Middle frontal gyrus (tissue), 1 donor: Measurements from ENCODE around the gene ADAMTS12.

Experiments
- DNase-seq: peaks from one replicate; pipeline ENCODE4 v3.0.0-alpha.2; 2015; ENCODE audit warnings: low spot score; ENCODE audit errors: extremely low spot score

The ADAMTS12 gene

DNA sequence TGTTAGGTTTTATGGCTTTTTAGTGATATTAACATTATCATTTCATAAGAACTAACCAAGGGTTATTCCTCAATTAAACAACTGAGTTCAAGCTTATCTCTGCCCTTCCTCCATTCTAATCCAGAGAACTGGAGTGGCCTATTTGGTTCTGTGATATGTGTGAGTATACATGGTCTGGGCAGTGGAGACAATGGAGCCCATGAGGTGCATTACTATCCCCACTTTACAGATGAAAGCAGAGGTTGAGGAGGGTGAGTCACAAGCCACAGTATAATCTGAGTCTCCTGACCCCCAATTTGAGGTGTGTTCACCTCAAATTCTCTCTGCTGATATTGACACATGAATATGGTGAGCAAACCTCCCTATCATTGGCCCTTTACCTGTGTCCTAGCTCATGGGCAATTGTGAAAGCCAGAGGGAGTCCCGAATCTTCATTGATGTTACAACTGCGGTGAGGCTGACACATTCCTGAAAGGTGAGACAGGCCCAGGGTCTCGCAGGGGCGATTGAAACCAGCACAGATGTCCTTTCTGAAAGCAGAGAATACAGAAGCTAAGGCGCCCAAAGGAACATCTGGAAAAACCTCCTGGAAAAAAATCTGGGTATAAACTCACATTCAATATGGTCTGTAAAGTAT lies 233.9 kb downstream of the ADAMTS12 start:
- DNase-seq: no peak

DNA sequence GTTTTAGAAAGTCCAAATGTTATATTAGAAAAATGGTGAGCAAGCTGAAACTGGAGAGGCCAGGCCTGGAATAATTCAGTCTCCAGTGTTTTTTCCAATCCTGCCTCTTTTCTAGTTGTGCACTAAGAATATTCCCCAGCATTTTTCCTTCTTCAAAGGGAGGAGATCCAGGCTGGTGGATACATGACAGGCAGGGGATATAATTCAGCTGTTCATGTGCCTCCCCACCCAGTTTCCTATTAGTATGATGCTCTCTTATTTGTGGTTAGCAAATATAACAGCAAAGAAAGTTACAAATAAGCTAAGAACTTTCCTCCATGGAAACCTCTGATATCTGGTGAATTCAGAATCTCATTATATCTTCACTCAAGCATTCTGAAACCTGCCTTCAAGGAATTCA lies 234.6 kb downstream of the ADAMTS12 start:
- DNase-seq: no peak

DNA sequence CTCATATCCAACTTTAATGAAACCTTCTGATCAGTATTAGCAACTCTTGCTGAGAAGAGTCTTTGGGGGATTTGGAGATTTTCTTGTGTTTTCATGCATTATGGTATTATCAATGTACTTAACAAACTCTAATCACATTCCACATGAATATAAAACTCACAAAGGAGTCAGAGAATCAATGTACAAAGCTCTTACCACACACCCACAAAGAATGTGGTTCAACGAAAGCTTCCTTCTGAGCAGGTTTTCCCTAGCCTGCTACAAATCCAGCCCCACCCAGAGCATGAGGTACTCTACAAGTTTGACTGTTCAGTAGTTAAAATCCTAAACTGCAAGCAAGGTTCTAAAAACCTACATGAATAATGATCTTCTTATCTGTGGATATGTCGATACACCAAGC lies 240.9 kb downstream of the ADAMTS12 start:
- no peak for DNase-seq

DNA sequence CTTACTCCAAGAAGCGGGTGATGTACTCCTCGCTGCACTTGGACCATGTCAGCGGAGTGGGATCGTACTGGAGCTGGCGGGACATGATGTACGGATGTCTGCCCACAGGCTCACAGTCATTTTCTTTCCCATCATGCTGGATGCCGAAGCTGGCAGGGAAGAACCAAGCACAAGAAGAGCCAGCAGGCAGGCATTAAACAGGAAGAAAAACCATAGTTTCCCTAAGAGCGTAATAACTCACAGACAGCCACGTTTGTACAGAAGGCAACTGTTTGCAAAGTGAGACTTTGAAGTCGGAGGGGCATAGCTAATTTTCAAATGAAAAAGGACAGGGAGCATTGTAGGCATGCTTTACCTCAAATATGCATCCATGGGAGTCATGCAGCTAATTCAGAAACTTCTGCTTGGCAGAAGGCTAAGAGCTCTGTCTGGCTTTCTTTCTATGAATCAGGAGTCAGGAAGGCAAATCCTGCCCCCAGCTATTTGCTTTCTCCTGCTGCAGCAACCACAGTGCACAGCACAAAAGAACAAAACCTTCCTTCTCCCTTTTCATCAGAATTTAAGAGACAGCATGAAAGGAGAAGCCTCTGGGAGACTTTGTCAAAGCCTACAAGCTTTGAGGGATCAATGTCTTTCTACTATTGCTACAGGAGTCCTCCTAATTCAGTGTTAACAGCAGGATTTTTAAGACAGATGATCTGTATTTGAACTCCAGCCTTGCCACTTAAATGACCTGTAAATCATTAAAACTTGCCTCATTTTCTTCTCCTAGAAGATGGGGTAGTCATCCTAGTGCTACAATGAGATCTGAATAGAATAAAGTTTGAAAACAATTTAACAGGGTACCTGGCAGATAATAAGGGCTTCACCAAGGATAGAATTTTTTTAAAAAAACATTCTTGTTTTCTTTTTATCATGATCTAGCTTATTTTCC lies 242.0 kb downstream of the ADAMTS12 start:
- no peak for DNase-seq

DNA sequence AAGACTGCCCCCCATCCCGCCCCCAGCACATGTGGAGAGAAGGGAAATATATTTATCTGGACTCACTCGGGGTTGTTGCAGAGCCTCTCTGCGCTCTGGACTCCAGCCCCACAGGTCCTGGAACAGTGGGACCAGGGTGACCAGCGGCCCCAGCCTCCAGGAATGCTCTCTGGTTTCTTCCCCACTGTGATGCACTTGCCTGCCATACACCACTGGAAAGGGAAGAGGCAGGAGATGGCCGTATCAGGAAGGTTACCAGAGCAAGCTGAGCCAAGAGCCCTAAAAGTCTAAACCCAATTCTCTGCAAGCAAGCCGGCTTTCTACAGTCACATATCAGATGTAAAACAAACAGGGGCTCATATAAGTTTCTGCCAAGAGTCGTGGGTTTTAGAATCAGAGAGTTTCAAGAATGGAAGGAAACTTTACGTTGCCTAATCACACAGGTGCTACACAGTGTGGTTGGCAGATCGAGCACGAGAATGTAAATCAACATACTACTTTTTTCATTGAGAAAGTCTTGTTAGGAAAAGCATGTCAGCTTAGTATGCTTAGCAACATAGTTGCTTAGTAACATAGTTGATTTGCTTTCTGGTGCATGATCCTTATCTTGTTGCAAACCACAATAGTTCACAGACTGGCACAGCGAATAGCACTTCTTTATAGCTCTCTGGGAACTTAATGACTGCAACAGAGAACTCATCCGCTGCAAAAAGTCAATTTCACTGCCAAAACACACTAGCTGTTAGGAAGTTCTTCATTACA lies 249.9 kb downstream of the ADAMTS12 start:
- no peak for DNase-seq

DNA sequence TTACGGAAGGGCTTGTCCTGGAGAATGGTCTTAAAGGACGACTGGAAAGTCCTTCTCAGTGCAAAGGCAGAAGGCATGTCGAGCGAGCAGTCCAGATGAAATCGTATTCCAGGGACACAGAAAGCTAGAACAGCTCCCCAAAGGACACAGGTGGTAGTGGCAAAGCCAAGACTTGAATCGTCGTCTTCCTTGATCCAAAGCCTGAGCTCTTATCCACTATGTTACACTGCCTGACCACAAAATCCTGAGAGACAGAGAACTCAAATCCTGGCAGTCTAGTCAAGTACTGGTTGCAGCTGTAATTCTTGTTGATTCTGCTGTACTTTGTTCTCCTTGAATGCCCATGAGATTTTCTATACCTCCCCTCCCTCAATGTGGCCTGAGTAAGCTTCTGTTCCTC lies 252.3 kb downstream of the ADAMTS12 start:
- DNase-seq: no peak

DNA sequence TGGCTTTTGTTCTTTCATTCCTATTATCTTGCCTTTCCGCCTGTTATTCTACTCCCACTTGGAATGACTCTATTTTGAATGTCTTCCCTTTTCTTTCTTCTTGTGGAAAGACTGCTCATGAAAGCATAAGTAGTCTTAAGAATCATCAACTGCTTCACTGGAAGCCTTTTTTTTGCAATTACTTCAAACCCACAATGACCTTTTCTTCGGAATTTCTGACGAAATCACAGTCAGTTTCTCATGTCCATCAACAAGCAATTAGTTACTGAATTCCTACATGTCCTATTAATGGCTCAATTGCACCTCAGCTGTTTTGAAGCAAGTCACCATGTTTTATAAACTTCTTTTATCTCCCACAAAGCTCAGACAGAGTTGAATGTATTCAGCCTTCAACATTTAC lies 254.8 kb downstream of the ADAMTS12 start:
- DNase-seq: no peak

DNA sequence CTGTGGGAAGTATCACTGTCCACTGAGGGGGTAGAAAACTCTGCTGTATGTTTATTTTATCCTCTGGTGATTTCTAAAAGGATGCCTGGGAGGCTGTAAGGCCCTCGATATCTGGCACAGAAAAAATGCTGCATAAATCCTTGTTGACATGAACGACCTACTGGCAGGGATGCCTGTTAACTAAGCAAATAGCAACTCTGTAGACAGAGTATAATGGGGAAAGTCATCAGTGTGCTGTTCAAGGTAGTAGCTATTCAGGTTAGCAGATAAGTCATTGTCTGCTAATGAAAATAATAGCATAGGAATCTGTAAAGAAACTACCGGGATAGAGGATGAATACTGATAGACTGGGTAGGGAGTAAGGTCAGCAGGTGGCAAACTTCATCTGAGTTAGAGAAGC lies 256.2 kb downstream of the ADAMTS12 start:
- no peak for DNase-seq

DNA sequence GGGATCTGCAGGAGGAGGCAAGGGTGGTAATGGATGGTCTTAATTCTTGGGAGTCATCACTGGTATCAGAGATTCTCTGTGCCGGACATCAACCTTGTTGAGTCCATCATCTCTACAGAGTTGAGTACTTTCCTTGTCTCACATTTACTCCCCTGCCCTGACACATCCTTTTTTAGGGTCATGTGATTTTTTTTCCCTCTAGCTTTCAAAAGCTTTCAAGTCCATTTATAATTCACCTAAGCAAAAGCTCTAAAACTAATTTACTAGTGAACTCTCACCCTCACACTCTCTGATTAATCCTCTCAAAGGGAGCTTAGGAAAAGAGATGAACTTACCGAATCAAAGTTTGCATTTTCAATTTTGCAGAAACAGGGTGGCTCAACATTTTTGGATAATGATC lies 258.1 kb downstream of the ADAMTS12 start:
- no peak for DNase-seq

DNA sequence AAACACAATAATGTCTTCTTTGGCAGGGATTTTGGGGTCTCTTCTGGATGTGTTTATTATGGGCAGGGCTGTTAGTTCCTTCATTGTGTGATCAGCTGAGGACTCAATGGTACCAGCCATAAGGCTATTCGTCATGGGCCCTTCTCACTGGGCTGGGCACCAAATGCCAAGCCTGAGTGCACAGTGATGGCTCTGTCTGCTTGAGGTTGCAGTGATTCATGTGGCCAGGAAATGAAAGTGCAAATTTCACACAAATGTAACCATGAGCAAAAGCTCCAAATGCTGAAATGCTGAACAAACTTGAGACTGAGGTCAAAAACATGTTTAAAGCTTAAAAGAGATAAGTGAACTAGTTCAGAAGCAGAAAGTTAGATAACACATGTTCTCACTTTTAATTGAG lies 260.0 kb downstream of the ADAMTS12 start:
- DNase-seq: no peak

DNA sequence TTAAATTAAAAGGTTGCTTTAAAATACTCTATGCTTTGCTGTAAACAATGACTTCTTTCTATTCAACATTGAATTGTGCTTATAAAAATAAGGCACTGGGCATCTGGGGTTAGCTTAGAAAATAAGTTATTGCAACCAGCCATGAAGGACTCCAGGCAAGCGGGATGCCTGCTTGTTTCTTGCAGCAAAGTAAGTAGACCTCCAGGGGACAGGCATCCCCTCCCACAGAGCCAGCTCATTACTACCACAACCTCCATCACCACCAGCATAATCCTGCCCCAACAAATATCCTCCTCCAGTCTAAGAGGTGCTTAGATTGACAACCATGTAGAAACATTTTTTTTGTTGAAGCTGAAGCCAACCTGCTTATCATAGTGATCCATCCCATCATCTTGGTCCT lies 260.7 kb downstream of the ADAMTS12 start:
- DNase-seq: no peak

DNA sequence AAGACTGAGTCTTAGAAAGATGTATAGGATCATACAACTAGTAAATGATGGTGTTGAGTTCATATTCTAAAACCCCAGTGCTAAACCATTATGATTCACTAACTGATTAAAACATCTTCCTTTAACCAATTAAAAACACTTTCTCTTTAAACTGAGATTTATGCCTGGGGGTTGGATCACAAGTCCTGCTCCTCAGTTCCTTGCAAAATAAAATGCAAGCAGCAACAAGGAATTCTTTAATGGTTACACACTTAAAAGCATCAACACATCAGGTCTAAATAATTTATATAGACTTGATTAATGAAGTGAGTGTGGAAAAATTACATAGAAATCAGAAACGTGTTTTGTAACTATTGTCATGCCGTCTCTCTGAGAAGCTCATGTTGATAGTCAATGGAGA lies 261.8 kb downstream of the ADAMTS12 start:
- no peak for DNase-seq

DNA sequence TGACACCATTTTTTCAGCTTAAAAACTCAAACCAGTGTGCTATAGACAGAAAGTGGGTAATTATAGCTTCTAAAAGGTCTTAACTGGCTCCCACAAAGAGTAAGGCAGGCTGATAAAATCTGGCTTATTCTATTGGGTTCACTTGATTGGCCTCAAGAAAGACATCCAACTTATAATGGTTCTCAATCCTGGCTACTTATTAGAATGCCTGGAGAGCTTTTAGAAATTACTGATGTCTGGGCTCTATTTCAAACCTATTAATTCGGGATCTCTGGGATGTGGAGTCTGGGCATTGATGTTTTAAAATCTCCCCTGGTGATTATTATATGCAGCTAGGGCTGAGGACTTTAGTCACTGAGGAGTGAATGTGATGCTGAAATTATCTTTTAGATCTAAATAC lies 263.0 kb downstream of the ADAMTS12 start:
- DNase-seq: no peak

DNA sequence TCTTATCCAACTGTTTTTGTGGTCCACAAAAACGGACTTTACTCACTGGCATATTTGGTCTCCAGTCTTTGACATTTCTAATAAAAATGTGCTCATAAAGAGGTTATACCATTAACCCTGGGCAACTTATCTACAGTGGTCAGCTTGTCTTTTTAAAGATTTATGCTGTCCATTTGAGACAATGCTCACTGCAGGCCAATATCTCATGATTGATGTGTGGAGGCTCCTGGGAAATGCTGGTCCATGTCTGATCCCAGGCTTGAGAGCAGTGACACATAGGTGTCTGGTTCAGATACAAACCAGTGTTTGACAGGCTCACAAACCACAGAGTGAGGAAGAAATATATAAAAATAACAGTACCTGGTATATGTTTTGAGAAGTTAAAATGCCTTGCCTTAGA lies 270.3 kb downstream of the ADAMTS12 start:
- DNase-seq: no peak

DNA sequence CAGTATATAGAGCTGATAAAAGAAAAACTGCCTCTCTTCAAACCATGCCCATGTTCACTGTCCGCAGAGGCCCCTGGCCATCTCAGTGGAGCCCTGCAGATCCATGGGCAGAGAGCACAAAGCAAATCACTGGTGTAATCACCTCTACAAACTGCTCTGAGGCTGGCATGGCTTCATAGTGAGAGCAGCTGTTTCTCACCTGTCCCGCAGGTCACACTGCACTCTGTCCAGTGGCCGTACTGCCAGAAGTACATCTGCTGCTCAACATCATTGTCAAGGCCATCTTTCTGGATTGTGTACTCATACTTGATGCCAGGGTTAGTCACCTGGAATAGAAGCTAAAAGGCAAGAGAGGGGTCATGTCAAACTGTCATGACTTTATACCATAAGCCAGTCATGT lies 277.8 kb downstream of the ADAMTS12 start:
- DNase-seq: no peak

DNA sequence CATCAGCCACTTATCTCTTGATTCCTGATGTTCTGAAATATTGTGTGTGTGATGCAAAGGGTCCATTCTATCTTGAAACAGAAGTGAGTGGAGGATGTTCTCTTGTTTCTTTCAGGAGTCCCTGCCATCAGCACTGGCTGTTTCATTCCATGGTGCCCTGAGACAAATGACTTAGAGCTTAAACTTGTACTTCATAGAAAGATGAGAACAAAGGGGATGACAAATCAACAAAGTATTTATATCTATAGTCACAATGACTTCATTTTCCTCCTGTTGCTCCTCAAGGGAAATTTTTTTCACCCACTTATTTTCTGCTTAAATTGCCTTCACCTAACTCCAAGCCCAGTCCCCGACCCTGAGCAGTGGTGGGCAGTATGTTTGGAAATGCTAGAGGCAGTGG lies 279.4 kb downstream of the ADAMTS12 start:
- no peak for DNase-seq

DNA sequence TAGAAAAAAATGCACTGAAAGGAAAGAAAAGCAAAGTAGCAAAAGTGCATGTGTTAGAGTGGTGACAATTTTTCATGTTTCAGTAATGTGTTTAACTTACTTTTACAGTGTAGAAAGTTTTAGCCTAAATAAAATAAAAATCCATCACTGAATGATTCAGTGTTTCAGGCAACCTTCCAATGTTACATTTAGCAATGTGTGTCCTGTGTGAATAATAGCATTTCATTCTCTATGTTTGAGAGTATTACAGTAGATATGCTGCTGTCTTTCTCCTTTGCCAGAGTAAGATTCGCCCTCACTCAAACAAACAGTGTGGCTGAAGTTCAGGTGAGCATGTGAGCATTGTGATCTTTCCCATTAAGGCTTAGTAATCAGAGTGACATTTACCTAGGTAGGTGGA lies 279.9 kb downstream of the ADAMTS12 start:
- no peak for DNase-seq

DNA sequence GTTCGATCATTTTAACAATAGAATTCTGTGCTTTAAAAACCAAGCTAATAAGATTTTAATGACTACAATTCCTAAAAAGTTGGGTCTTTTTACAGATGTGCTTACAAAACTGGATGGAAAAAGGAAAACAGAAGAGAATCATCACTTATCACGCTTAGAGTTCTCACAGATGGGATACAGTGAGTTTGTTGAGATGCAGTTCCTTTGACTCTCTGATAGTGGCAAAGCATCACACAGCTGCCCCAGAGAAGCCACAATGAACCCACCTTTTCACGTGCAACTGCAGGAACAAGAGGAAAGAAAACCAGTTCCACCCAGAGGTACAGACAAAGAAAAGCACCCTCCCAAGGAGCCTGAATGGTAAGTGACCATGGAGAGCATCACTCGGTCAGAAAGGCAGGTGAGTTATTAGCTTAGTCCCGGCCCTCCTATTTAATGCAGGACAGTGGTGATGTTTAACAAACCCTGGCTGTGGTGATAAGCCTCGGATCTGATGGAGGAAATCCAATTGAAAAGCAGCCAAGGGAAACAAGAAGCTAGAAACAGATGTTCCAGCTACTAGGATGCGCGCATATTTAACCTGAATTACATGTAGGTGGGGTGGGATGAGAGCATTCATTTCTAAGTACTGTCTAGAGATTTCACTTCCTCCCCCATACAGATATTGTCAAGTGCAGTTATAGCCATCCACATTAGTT lies 283.3 kb downstream of the ADAMTS12 start:
- DNase-seq: no peak

DNA sequence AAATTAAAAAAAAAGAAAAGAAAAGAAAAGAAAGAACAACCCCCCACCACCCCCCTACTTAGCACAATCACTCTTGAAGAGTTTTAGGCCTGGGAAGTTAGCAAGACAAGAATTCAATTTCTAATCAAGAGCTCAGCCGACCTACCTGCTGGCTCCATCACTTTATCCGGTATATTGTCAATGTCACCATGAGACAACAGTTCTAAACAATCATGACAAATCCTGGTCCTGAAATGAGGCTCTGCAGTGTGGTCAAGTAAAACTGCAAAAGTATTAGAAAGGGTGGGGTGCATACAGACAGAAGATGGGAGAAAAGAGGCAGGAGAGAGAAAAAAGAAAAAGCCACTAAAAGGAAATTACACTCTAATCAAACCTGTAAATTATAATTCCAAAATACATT lies 287.3 kb downstream of the ADAMTS12 start:
- DNase-seq: no peak

DNA sequence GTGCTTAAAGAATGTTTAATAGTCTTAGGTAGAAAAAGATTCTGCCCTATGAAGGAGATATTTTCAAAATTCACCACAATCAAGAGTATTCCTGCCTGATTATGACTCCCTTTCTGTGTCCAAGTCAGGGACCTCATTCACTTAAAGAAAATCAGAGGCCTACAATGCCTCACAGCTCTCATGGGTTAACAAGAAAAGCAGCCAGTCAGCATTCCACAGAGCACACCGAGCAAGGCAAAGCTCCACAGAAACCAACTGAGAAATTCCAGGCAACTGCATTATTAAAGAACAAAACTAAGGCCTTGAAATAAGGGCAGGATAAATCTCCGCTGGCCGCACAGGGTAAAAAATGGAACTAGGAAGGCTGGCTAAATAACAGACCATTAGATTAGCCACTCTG lies 289.9 kb downstream of the ADAMTS12 start:
- DNase-seq: no peak

DNA sequence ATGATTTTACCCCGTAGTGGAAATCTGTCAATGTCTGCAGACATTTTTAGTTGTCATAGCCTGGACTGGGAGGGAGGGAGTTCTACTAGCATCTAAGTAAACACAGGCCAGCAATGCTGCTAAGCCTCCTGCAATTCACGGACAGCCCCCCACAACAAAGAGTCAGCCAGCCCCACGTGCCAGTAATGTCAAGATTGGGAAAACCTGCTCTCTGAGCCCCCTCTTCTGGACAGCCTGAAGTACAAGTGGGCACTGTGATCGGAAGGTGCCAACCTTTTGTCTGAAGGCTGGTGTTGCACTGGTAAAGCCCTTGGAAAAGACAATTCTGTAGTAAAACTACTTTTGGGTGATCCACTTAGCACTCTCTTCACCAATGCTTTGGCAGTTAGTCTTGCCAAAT lies 296.5 kb downstream of the ADAMTS12 start:
- DNase-seq: no peak

DNA sequence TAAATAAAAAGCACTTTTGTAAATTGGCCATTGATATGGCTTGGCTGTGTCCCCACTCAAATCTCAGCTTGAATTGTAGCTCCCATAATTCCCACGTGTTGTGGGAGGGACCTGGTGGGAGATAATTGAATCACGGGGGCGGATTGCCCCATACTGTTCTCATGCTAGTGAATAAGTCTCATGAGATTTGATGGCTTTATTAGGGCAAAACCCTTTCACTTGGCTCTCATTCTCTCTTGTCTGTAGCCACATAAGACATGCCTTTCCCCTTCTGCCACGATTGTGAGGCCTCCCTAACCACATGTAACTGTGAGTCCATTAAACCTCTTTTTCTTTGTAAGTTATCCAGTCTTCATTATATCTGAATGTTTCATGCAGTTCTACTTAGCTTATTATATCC lies 297.8 kb downstream of the ADAMTS12 start:
- no peak for DNase-seq
